HG02763 (cell line): ENCODE data around the gene SPAG7.

Experiments used
- ATAC-seq: cut with Tn5 transposase; IDR thresholded peaks from one replicate; pipeline ENCODE4 v1.9.1; 2021; ENCODE audit warnings: mild to moderate bottlenecking, moderate library complexity; ENCODE audit not compliant: unreplicated experiment

Gene SPAG7

DNA sequence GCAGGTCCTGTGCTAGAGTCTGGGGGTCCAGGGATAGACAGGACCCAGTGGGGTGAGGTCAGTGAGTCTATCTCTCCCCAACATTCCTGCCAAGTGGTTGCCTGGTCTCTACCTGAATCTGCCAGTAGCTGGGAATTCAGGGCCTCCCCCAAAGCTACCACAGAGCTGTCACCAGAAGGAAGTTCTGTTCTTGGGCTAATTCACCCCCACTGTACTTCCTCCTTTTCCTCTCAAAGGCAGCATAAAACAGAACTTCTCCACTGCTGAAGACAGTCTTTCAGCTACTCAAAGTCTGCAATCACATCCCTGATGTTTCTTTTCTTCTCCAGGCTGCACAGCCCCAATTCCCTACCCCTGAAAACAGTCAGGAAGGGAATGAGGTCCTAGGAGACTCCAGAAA, 11.1 kb upstream of the SPAG7 start:
- ATAC-seq: no peak

DNA sequence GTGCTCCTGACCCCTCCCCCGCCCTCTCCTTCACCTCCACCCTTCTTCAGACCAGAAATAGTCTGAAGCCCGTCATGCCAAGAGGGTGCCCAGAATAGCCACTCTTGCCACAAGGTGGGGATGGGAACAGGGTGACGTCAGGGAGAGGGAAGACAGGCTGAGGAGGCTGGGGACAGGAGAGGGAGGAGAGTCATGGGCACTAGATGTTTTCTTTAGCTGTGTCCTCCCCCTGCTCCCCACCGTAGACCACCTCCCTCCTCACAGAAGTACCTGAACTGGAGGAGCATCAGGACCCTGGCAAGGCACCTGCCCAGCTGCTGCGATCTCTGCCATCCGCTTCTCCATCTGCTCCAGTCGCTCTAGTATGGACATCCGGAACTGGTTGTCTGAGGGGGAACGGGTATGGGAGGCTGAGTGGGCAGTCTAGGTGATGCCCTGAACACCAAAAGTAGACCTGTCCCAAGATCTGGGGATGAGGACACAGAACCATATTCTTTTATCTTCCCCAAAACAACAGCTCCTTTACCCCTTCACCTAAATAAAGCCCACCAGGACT, 6.6 kb upstream of the SPAG7 start:
- no peak for ATAC-seq

DNA sequence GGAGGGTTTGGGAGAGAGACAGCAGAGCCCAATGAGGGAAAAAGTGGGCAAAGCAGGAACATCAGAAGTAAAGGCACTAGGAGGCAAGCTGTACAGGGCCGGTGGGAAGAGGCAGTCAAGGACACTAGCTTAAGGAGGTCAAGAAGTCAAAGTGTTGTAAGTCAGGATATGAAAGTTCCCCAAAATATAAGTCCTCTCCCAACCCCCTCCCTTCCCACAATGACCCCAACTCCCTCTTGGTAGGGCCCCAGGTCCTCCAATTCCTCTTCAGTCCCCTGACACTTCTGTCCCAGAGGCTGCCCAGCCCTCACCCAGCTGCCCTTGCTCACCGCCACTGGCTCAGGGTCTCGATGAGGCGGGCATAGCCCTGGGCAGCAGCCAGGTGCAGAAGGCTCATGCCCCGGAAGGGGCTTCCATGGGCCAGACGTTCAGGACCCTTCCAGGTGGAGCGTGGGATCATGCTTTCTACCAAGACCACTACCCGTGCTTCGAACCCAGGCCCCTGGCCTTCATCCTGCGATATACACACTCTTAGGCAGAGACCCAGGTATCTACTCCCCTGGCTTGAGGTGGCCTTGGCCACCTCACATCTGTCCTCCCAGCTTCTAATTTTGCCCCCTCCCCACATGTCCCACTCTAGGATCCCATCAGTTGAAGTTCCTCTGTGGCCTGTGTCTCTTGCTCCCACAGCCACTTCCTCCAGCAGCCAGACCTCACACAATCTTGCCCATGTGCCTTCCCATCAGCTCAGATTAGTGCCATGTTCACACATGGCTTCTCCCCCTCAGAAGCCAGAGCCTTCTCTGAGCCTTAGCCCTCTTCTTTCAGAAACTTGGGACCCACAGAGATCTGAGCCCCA, 5.9 kb upstream of the SPAG7 start:
- no peak for ATAC-seq

DNA sequence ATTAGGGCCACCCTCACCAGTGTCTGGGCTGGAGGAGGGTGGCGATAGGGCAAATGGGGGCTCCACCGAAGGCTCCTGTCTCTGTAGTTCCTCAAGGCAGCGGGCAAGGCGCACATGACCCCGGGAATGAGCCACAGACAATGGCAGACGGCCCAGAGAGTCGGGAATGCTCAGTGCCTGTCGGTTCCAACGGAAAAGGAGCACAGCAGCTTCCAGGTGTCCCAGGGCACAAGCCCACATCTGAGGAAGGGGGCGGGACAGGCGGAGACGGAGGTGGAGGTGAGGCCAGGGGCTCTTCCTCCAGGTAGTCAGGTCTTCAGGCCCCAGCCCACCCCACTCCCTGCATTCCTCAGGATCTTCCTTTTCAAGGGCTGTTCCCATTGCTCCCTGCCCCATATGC, 5.1 kb upstream of the SPAG7 start:
- no peak for ATAC-seq

DNA sequence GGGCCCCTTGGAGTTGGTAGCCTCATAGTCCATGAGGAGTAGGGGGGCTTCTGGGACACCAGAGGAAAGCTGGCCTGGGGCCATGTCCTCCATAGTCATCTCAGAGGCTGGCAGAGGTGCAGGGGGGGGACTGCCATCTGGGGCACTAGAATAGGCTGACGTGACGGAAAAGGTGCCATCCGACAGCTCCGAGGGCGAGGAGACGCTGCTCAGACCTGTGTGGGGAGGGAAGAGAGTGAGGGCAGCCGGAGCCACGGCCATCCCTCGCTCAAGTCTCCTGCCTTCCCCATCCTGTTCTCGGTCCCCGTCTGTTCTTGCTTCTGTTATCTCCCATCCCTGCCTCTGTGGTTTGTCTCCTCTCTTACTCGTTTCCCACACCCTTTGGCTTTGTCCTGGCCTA, 4.7 kb upstream of the SPAG7 start:
- no peak for ATAC-seq

- no peak for ATAC-seq
These were observed 4.2 kb upstream of the SPAG7 start for GRCh38 chr17:4971826-4972225.

GRCh38 chr17:4970273-4970672, 2.7 kb upstream of the SPAG7 start:
- ATAC-seq: no peak

GRCh38 chr17:4969551-4970173, 2.0 kb upstream of the SPAG7 start:
- ATAC-seq: no peak

- ATAC-seq: no peak
These were observed 1.5 kb upstream of the SPAG7 start for GRCh38 chr17:4969047-4969550.

- ATAC-seq: no peak
These were observed 949 bp upstream of the SPAG7 start for GRCh38 chr17:4968486-4969046.

DNA sequence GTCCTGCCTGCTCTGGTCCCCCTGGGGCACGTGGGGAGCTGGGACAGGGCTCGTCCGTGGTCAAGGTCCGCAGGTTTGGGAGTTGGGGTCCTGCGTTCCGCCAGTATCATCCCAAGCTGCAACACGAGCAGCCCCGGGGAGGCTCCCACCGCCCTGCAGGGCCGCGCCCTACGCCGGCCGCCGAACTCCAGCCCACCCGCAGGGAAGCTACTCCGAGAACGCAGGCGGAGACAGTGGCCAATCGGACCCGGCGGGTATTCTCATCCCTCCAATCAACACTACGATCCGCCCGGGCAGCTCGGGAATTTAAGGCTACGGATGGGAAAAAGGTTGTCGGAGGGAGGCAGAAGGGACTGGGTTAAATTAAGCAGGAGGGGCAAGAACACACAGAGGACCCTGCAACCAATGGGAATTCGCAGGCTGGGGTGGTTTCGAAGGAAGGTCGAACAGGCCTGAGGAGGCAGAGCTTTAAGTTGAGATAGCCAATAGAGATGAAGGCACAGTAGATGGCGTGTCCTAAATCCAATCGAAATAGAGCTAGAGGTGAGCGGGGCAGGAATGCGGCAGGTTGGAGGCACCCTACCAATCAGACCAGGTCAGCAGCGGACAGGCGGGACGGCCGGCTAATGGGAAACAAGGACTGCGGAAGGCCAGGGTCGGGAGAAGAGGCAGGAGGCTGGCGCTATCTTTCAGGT, 626 bp downstream of the SPAG7 start:
- peak; percentile 76 for ATAC-seq

GRCh38 chr17:4965311-4965986, 2.2 kb downstream of the SPAG7 start:
- ATAC-seq: no peak

DNA sequence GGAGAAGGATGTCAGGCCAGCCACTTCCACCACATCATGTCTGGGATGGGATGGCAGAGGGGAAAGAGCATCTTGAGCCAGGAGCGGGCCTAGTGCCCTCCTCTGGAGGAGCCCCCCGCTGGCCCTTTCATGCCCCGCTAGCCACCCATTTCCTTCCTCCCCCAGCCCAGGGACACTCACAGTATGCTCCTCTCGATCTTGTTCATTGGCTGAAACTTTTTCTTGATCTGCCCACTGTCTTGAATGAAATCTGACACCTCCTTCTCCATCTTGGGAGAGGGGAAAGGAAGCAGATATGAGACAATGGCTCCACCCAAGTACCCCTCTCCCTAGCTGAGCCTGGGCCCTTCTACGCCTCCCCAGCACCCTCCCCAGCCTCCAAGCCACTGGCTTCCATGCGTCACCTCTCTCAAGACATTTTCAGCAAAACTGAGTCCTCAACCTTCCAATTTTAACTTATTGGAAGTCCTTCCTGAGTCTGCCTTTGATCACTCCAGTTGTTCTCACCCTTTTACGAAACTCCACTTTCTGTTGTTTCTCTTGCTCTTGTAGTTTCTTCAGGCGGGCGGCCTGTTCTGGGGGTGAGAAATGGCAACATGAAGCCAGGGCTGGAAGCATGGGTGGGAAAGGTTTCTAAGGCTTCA, 7.2 kb downstream of the SPAG7 start:
- no peak for ATAC-seq

DNA sequence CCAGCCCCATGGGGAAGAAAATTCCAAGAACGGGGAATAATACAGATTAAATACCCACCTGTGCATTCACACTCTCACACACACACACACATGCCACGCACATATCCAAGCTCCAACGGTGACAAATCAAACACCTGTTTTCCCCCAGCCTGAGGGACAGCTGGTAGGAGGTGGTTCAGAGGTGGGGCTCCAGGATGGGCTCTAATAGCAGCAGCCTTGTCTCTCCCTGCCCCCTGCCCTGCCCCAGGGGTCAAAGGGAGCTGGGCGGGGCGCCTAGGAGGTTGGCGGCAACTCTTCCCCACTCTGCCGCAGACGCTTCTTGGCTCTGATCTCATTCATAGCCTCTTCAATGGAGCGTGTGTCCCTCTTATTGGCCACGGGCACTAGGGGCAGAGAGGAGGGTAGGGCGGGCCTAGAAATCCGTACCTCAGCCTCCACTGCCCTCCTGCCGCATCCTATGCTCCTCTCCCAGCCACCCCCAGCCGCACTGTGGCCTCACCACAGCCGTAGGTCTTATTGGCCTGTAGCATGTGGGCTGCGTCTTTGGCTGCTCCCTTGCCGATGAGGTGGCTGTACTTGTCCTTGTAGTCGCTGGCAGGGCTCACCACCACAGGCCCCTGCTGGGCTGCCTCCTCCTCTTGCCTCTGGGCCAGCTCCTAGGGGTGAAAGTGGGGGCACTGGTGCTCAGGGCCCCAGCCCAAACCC, 8.2 kb downstream of the SPAG7 start:
- no peak for ATAC-seq

- no peak for ATAC-seq
These were observed 9.5 kb downstream of the SPAG7 start for GRCh38 chr17:4958102-4958501.

DNA sequence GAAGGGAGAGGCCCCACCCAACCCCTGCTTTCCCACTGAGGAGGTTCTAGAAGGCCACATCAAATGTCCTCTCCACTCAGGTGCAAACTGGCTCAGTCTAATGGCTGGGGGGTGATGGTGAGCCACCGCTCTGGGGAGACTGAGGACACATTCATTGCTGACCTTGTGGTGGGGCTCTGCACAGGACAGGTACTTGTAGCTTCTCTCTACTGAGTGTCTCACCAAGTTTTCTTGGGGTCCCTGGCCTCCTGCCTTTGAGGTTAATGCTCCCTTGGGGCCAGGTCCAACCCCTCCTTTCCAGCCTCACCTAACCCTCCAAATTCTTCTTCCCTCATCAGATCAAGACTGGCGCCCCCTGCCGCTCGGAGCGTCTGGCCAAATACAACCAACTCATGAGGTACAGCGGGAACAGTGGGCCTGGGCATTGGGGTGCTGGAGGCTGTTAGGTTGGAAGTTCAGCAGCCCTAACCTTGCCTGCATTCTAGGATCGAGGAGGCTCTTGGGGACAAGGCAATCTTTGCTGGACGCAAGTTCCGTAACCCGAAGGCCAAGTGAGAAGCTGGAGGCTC, 11.0 kb downstream of the SPAG7 start:
- ATAC-seq: no peak

DNA sequence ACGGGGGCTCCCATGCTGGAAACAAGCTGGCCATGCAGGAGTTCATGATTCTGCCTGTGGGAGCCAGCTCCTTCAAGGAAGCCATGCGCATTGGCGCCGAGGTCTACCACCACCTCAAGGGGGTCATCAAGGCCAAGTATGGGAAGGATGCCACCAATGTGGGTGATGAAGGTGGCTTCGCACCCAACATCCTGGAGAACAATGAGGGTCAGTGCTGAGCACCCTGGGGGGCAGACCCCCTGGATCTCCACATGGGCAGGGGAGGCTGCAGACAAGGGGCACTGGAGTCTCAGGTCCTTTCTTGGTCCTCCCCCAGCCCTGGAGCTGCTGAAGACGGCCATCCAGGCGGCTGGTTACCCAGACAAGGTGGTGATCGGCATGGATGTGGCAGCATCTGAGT, 12.5 kb downstream of the SPAG7 start:
- no peak for ATAC-seq

GRCh38 chr17:4953451-4953961, 14.1 kb downstream of the SPAG7 start:
- ATAC-seq: no peak

- no peak for ATAC-seq
These were observed 16.1 kb downstream of the SPAG7 start for GRCh38 chr17:4951486-4951885.
